T-helper 1 cell treated with Interleukin-12 subunit alpha and Interleukin-12 subunit beta and Interleukin-4 antibody, amounts not matched to agents 30 μg/mL and 1 μg/mL, for 36 hours (primary cell): ENCODE data around the gene GIMAP2.
A peak's percentile ranks its signal among the peaks of the same experiment; 100 is the strongest.
"Not testable (repeated sequence)": the region's sequence is repeated elsewhere in the genome, so short reads cannot be mapped to it uniquely, and the experiment has no call there.

ENCODE experiments used
- H3K27ac Mint-ChIP-seq: one replicate; pipeline ENCODE4 v1.8.0; 2021; ENCODE audit warnings: mild to moderate bottlenecking, mixed read lengths
- H3K27me3 Mint-ChIP-seq: one replicate; pipeline ENCODE4 v1.8.0; 2021; ENCODE audit warnings: low read depth, mixed read lengths
- H3K36me3 Mint-ChIP-seq: one replicate; pipeline ENCODE4 v1.8.0; 2021; ENCODE audit warnings: low read depth, mixed read lengths
- H3K4me1 Mint-ChIP-seq: one replicate; pipeline ENCODE4 v1.8.0; 2021; ENCODE audit warnings: low read depth, mixed read lengths
- H3K4me3 Mint-ChIP-seq: one replicate; pipeline ENCODE4 v1.8.0; 2021; ENCODE audit warnings: mild to moderate bottlenecking, moderate library complexity, mixed read lengths
- H3K9me3 Mint-ChIP-seq: one replicate; pipeline ENCODE4 v1.8.0; 2021; ENCODE audit warnings: mixed read lengths

Gene GIMAP2

GRCh38 chr7:150665896-150666295, 19.6 kb upstream of the GIMAP2 start:
- Mint-ChIP-seq H3K36me3 (peaks cover 27% of the 10 kb centered on the region), H3K4me1 (peaks cover 77% of the 10 kb centered on the region), H3K27ac (peak overlapping the region; percentile 97), H3K27me3 (no peaks in the 10 kb centered on the region), H3K9me3 (peaks cover 8% of the 10 kb centered on the region), H3K4me3 (peak overlapping the region; percentile 22)

- H3K9me3 Mint-ChIP-seq = peaks cover 11% of the 10 kb centered on the region
- peak overlapping the region; percentile 14 for H3K4me3 Mint-ChIP-seq
- H3K27ac Mint-ChIP-seq = peak overlapping the region; percentile 97
- no peaks in the 10 kb centered on the region for H3K27me3 Mint-ChIP-seq
- peaks cover 78% of the 10 kb centered on the region for H3K4me1 Mint-ChIP-seq
- H3K36me3 Mint-ChIP-seq = peaks cover 27% of the 10 kb centered on the region
Observed at GRCh38 chr7:150666412-150666811, 19.1 kb upstream of the GIMAP2 start.

- Mint-ChIP-seq H3K4me1 (peaks cover 73% of the 10 kb centered on the region), H3K4me3 (peak overlapping the region; percentile 67), H3K27me3 (no peaks in the 10 kb centered on the region), H3K9me3 (peaks cover 17% of the 10 kb centered on the region), H3K27ac (peak overlapping the region; percentile 97), H3K36me3 (peaks cover 34% of the 10 kb centered on the region)
Observed at GRCh38 chr7:150668472-150668911, 17.0 kb upstream of the GIMAP2 start.

GRCh38 chr7:150668977-150669376, 16.5 kb upstream of the GIMAP2 start:
- H3K9me3 Mint-ChIP-seq = peaks cover 17% of the 10 kb centered on the region
- peak overlapping the region; percentile 67 for H3K4me3 Mint-ChIP-seq
- peaks cover 34% of the 10 kb centered on the region for H3K36me3 Mint-ChIP-seq
- peaks cover 68% of the 10 kb centered on the region for H3K4me1 Mint-ChIP-seq
- H3K27me3 Mint-ChIP-seq = no peaks in the 10 kb centered on the region
- peak overlapping the region; percentile 97 for H3K27ac Mint-ChIP-seq

GRCh38 chr7:150671798-150672585, 13.5 kb upstream of the GIMAP2 start:
- H3K36me3 Mint-ChIP-seq = peaks cover 28% of the 10 kb centered on the region
- H3K4me1 Mint-ChIP-seq = peaks cover 63% of the 10 kb centered on the region
- not testable (repeated sequence) for H3K27me3 Mint-ChIP-seq, H3K4me3 Mint-ChIP-seq
- H3K9me3 Mint-ChIP-seq = peaks cover 23% of the 10 kb centered on the region
- H3K27ac Mint-ChIP-seq = peak overlapping the region; percentile 70

- H3K27ac Mint-ChIP-seq = peak overlapping the region; percentile 88
- H3K4me1 Mint-ChIP-seq = peaks cover 70% of the 10 kb centered on the region
- peaks cover 42% of the 10 kb centered on the region for H3K36me3 Mint-ChIP-seq
- H3K27me3 Mint-ChIP-seq = no peaks in the 10 kb centered on the region
- peak overlapping the region; percentile 38 for H3K4me3 Mint-ChIP-seq
- H3K9me3 Mint-ChIP-seq = peaks cover 38% of the 10 kb centered on the region
Observed at GRCh38 chr7:150675714-150676113, 9.8 kb upstream of the GIMAP2 start.

GRCh38 chr7:150676276-150676675, 9.2 kb upstream of the GIMAP2 start:
- H3K9me3 Mint-ChIP-seq = peaks cover 39% of the 10 kb centered on the region

GRCh38 chr7:150676854-150677253, 8.7 kb upstream of the GIMAP2 start:
- Mint-ChIP-seq H3K9me3 (peaks cover 41% of the 10 kb centered on the region), H3K4me1 (peaks cover 68% of the 10 kb centered on the region), H3K27ac (peak overlapping the region; percentile 88), H3K4me3 (peak overlapping the region; percentile 67), H3K36me3 (peaks cover 44% of the 10 kb centered on the region)
- not testable (repeated sequence) for H3K27me3 Mint-ChIP-seq

More at GRCh38 chr7:150676276-150676675, 9.2 kb upstream of the GIMAP2 start:
- Mint-ChIP-seq H3K27ac (peak overlapping the region; percentile 88), H3K4me1 (peaks cover 69% of the 10 kb centered on the region), H3K4me3 (peak overlapping the region; percentile 67), H3K36me3 (peaks cover 43% of the 10 kb centered on the region)
- H3K27me3 Mint-ChIP-seq = not testable (repeated sequence)

- Mint-ChIP-seq H3K36me3 (peaks cover 49% of the 10 kb centered on the region), H3K4me3 (peak overlapping the region; percentile 80), H3K4me1 (peaks cover 69% of the 10 kb centered on the region), H3K9me3 (peaks cover 52% of the 10 kb centered on the region), H3K27ac (peak overlapping the region; percentile 77)
- H3K27me3 Mint-ChIP-seq = not testable (repeated sequence)
Observed at GRCh38 chr7:150678601-150679000, 6.9 kb upstream of the GIMAP2 start.

GRCh38 chr7:150680364-150680763, 5.1 kb upstream of the GIMAP2 start:
- H3K4me3 Mint-ChIP-seq, H3K27me3 Mint-ChIP-seq: not testable (repeated sequence)
- Mint-ChIP-seq H3K9me3 (peaks cover 51% of the 10 kb centered on the region), H3K27ac (peak overlapping the region; percentile 21), H3K4me1 (peaks cover 76% of the 10 kb centered on the region), H3K36me3 (peaks cover 52% of the 10 kb centered on the region)

- Mint-ChIP-seq H3K27ac (peak overlapping the region; percentile 95), H3K4me3 (peak overlapping the region; percentile 94), H3K9me3 (peaks cover 51% of the 10 kb centered on the region), H3K36me3 (peaks cover 73% of the 10 kb centered on the region), H3K4me1 (peaks cover 69% of the 10 kb centered on the region), H3K27me3 (no peaks in the 10 kb centered on the region)
Observed at GRCh38 chr7:150686030-150686631, 625 bp downstream of the GIMAP2 start.

- Mint-ChIP-seq H3K9me3 (peaks cover 49% of the 10 kb centered on the region), H3K27ac (peak overlapping the region; percentile 95), H3K36me3 (peaks cover 76% of the 10 kb centered on the region), H3K27me3 (no peaks in the 10 kb centered on the region), H3K4me3 (peak overlapping the region; percentile 94), H3K4me1 (peaks cover 58% of the 10 kb centered on the region)
Observed at GRCh38 chr7:150688630-150689029, 3.1 kb downstream of the GIMAP2 start.

- Mint-ChIP-seq H3K36me3 (peaks cover 80% of the 10 kb centered on the region), H3K27ac (no peak overlapping the region), H3K9me3 (peaks cover 82% of the 10 kb centered on the region), H3K4me3 (no peak overlapping the region), H3K4me1 (peaks cover 18% of the 10 kb centered on the region), H3K27me3 (no peaks in the 10 kb centered on the region)
Observed at GRCh38 chr7:150695654-150696053, 10.1 kb downstream of the GIMAP2 start.

GRCh38 chr7:150703209-150703608, 17.7 kb downstream of the GIMAP2 start:
- Mint-ChIP-seq H3K4me3 (no peak overlapping the region), H3K9me3 (peaks cover 84% of the 10 kb centered on the region), H3K4me1 (peaks cover 4% of the 10 kb centered on the region), H3K36me3 (peaks cover 75% of the 10 kb centered on the region), H3K27ac (no peak overlapping the region), H3K27me3 (no peaks in the 10 kb centered on the region)

- H3K4me1 Mint-ChIP-seq = peaks cover 43% of the 10 kb centered on the region
- peak overlapping the region; percentile 93 for H3K27ac Mint-ChIP-seq
Observed at GRCh38 chr7:150715293-150715692, 29.8 kb downstream of the GIMAP2 start.

More at GRCh38 chr7:150715293-150715692, 29.8 kb downstream of the GIMAP2 start:
- Mint-ChIP-seq H3K9me3 (peaks cover 24% of the 10 kb centered on the region), H3K27me3 (no peaks in the 10 kb centered on the region), H3K4me3 (peak overlapping the region; percentile 88), H3K36me3 (peaks cover 51% of the 10 kb centered on the region)
